Measurements from ENCODE around the gene ZNF385B.

- TF ChIP-seq, protein P1, sequence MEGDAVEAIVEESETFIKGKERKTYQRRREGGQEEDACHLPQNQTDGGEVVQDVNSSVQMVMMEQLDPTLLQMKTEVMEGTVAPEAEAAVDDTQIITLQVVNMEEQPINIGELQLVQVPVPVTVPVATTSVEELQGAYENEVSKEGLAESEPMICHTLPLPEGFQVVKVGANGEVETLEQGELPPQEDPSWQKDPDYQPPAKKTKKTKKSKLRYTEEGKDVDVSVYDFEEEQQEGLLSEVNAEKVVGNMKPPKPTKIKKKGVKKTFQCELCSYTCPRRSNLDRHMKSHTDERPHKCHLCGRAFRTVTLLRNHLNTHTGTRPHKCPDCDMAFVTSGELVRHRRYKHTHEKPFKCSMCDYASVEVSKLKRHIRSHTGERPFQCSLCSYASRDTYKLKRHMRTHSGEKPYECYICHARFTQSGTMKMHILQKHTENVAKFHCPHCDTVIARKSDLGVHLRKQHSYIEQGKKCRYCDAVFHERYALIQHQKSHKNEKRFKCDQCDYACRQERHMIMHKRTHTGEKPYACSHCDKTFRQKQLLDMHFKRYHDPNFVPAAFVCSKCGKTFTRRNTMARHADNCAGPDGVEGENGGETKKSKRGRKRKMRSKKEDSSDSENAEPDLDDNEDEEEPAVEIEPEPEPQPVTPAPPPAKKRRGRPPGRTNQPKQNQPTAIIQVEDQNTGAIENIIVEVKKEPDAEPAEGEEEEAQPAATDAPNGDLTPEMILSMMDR (IDR thresholded peaks at IDR 0.05) = no peak
- no peak for TF ChIP-seq POLR2A (IDR thresholded peaks at IDR 0.05)
Observed at GRCh38 chr2:179825494-179825893, 35.9 kb downstream of the ZNF385B start.
